Immature natural killer cell (primary cell): Measurements from ENCODE around the gene BSN. TPM values are rescaled to one million over a fixed set of nuclear protein-coding genes. Genes with fewer than 3 reads are reported as not detected.

Experiments used
- DNase-seq, 3 donors: peaks; one replicate each; pipeline ENCODE4 v3.0.0; 2022; ENCODE audit warnings: mixed read lengths in 1 of 3
- H3K27ac Mint-ChIP-seq, 6 donors: one replicate each; pipeline ENCODE4 v1.8.0; 2020; ENCODE audit warnings: mixed read lengths in 6 of 6, mild to moderate bottlenecking in 5 of 6, inconsistent platforms in 4 of 6, moderate library complexity in 3 of 6
- H3K27me3 Mint-ChIP-seq, 3 donors: one replicate each; pipeline ENCODE4 v1.8.0; 2020 to 2021; ENCODE audit warnings: low read depth in 3 of 3, mild to moderate bottlenecking in 3 of 3, mixed read lengths in 3 of 3, moderate library complexity in 3 of 3, inconsistent platforms in 1 of 3
- H3K36me3 Mint-ChIP-seq, 3 donors: one replicate each; pipeline ENCODE4 v1.8.0; 2020; ENCODE audit warnings: mixed read lengths in 3 of 3, inconsistent platforms in 2 of 3, mild to moderate bottlenecking in 2 of 3
- H3K4me1 Mint-ChIP-seq, 2 donors: one replicate each; pipeline ENCODE4 v1.8.0; 2020; ENCODE audit warnings: inconsistent platforms in 2 of 2, mild to moderate bottlenecking in 2 of 2, mixed read lengths in 2 of 2, moderate library complexity in 1 of 2
- H3K4me3 Mint-ChIP-seq, 5 donors: one replicate each; pipeline ENCODE4 v1.8.0; 2020; ENCODE audit warnings: mild to moderate bottlenecking in 5 of 5, mixed read lengths in 5 of 5, inconsistent platforms in 3 of 5, moderate library complexity in 3 of 5
- H3K9me3 Mint-ChIP-seq, 6 donors: one replicate each; pipeline ENCODE4 v1.8.0; 2020; ENCODE audit warnings: mild to moderate bottlenecking in 6 of 6, mixed read lengths in 6 of 6, inconsistent platforms in 4 of 6, moderate library complexity in 3 of 6
- polyA plus RNA-seq, 3 donors: library from polyadenylated mRNA; unstranded; fragments of 300-500 nt; fragmentation: Illumina TruSeq; gene quantifications; one replicate each; pipeline ENCODE4 v1.2.3, GENCODE V29; 2021

Gene BSN
- polyA plus RNA-seq, 3 donors from 2014 or later: 0.42 TPM; not detected in 2

- no peak for DNase-seq
- no peak overlapping the region for H3K4me3 Mint-ChIP-seq
- peaks cover 1 to 10% (median 3%) of the 10 kb centered on the region in 3 donors for H3K27me3 Mint-ChIP-seq
- no peaks in the 10 kb centered on the region for H3K9me3 Mint-ChIP-seq
- peaks cover 3 to 6% of the 10 kb centered on the region in 2 donors for H3K4me1 Mint-ChIP-seq
- H3K36me3 Mint-ChIP-seq: no peaks in the 10 kb centered on the region
- H3K27ac Mint-ChIP-seq: no peak overlapping the region
These were observed 76.5 kb downstream of the BSN start for GRCh38 chr3:49630784-49631183.

DNA sequence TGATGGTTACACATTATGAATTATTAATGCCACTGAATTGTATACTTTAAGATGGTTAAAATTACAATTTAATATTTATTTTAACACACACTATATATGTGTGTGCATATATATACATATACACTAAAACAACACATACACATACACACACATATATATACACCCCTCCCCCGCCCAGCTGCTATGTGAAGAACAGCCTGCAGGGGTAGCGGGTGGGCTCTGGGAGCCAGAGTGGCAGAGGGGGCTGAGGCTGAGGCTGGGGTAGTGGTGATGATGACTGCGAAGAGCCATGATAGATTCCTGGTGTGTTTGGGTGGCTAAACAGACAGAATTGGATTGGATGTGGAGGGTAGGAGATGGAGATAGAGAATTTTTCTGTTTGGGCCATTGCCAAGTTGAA is 80.5 kb downstream of the BSN start:
- H3K27ac Mint-ChIP-seq: no peak overlapping the region
- H3K36me3 Mint-ChIP-seq: no peaks in the 10 kb centered on the region
- H3K27me3 Mint-ChIP-seq: peaks cover 1 to 10% (median 3%) of the 10 kb centered on the region in 3 donors
- no peak overlapping the region for H3K4me3 Mint-ChIP-seq
- no peak for DNase-seq
- H3K9me3 Mint-ChIP-seq: no peaks in the 10 kb centered on the region
- no peaks in the 10 kb centered on the region for H3K4me1 Mint-ChIP-seq

GRCh38 chr3:49636883-49637609 is 82.8 kb downstream of the BSN start:
- H3K4me1 Mint-ChIP-seq: no peaks in the 10 kb centered on the region
- peaks cover 0 to 6% (median 3%) of the 10 kb centered on the region in 3 donors for H3K27me3 Mint-ChIP-seq
- no peak overlapping the region for H3K27ac Mint-ChIP-seq
- no peaks in the 10 kb centered on the region for H3K36me3 Mint-ChIP-seq
- no peaks in the 10 kb centered on the region for H3K9me3 Mint-ChIP-seq
- DNase-seq: no peak
- no peak overlapping the region for H3K4me3 Mint-ChIP-seq

DNA sequence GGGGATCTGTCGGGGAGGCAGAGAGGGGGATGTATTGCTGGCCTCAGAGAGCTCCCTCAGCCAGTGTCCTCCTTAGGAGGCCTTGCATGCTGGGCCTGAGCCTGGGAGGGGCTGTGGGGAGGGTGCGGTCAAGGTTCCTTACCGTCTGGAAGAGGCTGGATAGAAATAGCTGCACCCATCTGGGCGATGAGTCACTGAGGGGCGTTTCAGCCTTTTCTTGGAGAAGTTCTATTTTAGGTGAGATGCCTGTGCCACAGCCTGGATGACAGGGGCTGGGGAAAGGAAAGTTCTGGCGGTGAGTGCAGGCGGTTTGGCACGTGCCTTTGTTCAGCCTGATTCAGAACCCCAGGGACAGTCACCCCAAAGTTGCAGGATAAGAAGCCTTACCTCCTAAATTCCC is 84.2 kb downstream of the BSN start:
- no peak overlapping the region for H3K4me3 Mint-ChIP-seq
- H3K9me3 Mint-ChIP-seq: no peaks in the 10 kb centered on the region
- peaks cover 0 to 5% (median 2%) of the 10 kb centered on the region in 3 donors for H3K27me3 Mint-ChIP-seq
- no peak for DNase-seq
- H3K4me1 Mint-ChIP-seq: no peaks in the 10 kb centered on the region
- no peaks in the 10 kb centered on the region for H3K36me3 Mint-ChIP-seq
- no peak overlapping the region for H3K27ac Mint-ChIP-seq

DNA sequence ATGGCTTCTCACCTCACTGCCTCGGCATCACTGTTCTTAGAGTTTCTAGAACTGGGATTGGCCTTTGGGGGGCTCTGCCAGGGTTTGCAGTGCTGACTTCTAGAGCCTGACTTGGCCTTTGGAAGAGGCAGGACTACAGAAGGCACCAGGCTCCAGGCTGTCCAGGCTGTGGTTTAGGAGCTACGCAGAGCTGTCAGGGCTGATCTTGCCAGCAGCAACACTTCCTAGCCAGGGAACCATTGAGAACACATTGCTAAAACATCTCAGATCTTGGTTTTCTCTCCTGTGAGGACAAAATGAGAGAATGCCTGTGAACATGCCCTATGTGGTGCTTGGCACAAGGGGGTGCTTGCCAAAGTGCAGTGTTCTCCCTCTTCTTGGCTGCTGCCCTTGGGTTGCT is 85.3 kb downstream of the BSN start:
- Mint-ChIP-seq H3K27ac (no peak overlapping the region), H3K4me1 (no peaks in the 10 kb centered on the region), H3K36me3 (no peaks in the 10 kb centered on the region), H3K9me3 (no peaks in the 10 kb centered on the region), H3K27me3 (peaks cover 0 to 2% (median 2%) of the 10 kb centered on the region in 3 donors), H3K4me3 (no peak overlapping the region)
- no peak for DNase-seq

- H3K27me3 Mint-ChIP-seq: peaks cover 0 to 5% (median 0%) of the 10 kb centered on the region in 3 donors
- H3K36me3 Mint-ChIP-seq: no peaks in the 10 kb centered on the region
- no peaks in the 10 kb centered on the region for H3K9me3 Mint-ChIP-seq
- no peak overlapping the region for H3K27ac Mint-ChIP-seq
- no peaks in the 10 kb centered on the region for H3K4me1 Mint-ChIP-seq
- DNase-seq: no peak
- H3K4me3 Mint-ChIP-seq: no peak overlapping the region
These were observed 87.0 kb downstream of the BSN start for GRCh38 chr3:49641292-49641691.

- H3K9me3 Mint-ChIP-seq: no peaks in the 10 kb centered on the region
- no peak for DNase-seq
- no peak overlapping the region for H3K27ac Mint-ChIP-seq
- peaks cover 0 to 5% (median 0%) of the 10 kb centered on the region in 3 donors for H3K27me3 Mint-ChIP-seq
- no peaks in the 10 kb centered on the region for H3K36me3 Mint-ChIP-seq
- no peak overlapping the region for H3K4me3 Mint-ChIP-seq
- H3K4me1 Mint-ChIP-seq: no peaks in the 10 kb centered on the region
These were observed 87.8 kb downstream of the BSN start for GRCh38 chr3:49641921-49642707.

DNA sequence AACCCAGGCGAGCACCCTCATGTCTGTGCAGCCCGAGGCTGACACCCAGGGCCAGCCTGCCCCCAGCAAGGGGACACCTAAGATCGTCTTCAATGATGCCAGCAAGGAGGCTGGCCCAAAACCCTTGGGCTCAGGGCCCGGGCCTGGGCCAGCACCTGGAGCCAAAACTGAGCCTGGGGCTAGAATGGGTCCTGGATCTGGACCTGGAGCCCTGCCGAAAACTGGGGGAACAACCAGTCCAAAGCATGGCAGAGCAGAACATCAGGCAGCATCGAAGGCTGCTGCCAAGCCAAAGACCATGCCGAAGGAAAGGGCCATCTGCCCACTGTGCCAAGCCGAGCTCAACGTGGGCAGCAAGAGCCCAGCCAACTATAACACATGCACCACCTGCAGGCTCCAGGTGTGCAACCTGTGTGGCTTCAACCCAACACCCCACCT is 88.5 kb downstream of the BSN start:
- DNase-seq: no peak
- no peaks in the 10 kb centered on the region for H3K36me3 Mint-ChIP-seq
- no peak overlapping the region for H3K27ac Mint-ChIP-seq
- no peaks in the 10 kb centered on the region for H3K9me3 Mint-ChIP-seq
- H3K4me3 Mint-ChIP-seq: no peak overlapping the region
- H3K27me3 Mint-ChIP-seq: peaks cover 0 to 5% (median 0%) of the 10 kb centered on the region in 3 donors
- H3K4me1 Mint-ChIP-seq: no peaks in the 10 kb centered on the region

DNA sequence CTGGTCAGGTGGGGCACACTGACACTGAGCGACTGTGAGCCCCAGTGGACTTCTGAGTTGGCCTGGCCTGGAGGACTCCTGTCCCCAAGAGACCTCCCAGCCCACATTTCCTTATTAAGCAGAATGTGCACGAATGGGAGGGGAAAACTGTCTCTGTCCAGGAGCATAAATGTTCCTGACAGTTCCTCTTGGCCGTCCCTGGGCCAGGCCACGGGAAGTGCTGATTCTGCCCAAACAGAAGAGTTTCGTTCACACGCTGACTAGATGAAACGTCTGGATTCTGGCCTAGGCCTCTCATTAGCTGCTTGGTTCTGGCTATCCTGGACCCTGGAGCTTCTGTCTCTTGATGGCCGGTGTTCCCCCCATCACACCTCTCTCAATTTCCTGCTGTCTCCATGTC is 90.4 kb downstream of the BSN start:
- Mint-ChIP-seq H3K9me3 (no peaks in the 10 kb centered on the region), H3K36me3 (no peaks in the 10 kb centered on the region), H3K27ac (no peak overlapping the region), H3K27me3 (peaks cover 0 to 5% (median 0%) of the 10 kb centered on the region in 3 donors), H3K4me1 (no peaks in the 10 kb centered on the region), H3K4me3 (no peak overlapping the region)
- DNase-seq: no peak

DNA sequence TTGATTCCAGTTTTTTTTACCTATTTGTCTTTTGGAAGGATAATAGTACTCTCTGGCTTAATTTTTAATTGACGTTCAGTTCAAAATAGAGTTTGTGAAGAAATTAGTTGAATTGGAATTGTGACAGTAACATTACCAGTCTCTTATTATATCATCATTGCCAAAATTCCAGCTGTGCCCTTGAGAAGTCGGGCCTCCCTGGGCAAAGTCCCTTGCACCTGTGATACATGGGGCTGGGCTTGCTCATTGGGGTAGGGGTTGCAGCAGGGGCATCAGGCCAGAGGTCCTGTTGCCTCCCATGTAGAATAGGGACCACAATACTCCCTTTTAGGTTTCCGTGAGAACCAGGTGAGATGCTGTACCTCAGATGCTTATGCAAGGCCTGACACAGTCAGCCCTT is 92.0 kb downstream of the BSN start:
- no peaks in the 10 kb centered on the region for H3K4me1 Mint-ChIP-seq
- no peaks in the 10 kb centered on the region for H3K36me3 Mint-ChIP-seq
- H3K27me3 Mint-ChIP-seq: peaks cover 0 to 5% (median 0%) of the 10 kb centered on the region in 3 donors
- H3K27ac Mint-ChIP-seq: no peak overlapping the region
- no peak overlapping the region for H3K4me3 Mint-ChIP-seq
- no peak for DNase-seq
- no peaks in the 10 kb centered on the region for H3K9me3 Mint-ChIP-seq

GRCh38 chr3:49647741-49648140 is 93.5 kb downstream of the BSN start:
- Mint-ChIP-seq H3K27me3 (peaks cover 0 to 4% (median 0%) of the 10 kb centered on the region in 3 donors), H3K36me3 (no peaks in the 10 kb centered on the region), H3K27ac (no peak overlapping the region), H3K9me3 (no peaks in the 10 kb centered on the region), H3K4me3 (no peak overlapping the region), H3K4me1 (no peaks in the 10 kb centered on the region)
- DNase-seq: no peak

DNA sequence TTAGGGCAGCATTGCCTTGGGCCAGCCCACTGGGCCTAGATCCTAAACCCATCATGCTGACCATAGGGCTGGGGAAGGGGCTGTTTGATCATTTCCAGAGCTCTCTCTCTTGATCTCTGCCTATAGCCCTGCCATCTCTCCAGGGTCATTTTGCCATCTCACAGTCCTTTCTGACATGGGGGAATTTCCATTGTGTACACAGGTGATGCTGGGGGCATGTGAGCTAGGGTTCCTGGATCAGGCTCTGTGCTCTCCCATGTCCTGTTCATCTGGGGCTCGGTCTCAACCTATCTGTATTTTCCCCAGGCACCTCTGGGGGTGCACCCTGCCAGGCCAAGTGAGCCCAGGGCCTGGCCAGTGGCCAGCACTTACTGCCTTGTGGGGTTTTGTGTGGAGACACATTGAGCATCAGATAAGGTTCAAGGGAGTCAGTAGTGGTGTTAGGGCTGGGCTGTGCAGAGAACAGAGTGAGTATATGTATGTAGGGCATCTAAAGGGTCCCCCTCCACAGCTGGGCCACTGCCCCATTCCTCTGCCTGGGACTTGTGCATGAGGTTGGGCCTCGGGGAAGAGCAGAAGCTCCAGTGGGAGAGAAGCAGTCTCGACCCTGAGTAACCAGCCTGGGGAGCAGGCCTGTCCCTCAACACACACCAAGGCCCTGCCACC is 94.2 kb downstream of the BSN start:
- Mint-ChIP-seq H3K4me1 (no peaks in the 10 kb centered on the region), H3K4me3 (no peak overlapping the region), H3K36me3 (no peaks in the 10 kb centered on the region), H3K27me3 (peaks cover 0 to 3% (median 0%) of the 10 kb centered on the region in 3 donors), H3K27ac (no peak overlapping the region), H3K9me3 (no peaks in the 10 kb centered on the region)
- no peak for DNase-seq

DNA sequence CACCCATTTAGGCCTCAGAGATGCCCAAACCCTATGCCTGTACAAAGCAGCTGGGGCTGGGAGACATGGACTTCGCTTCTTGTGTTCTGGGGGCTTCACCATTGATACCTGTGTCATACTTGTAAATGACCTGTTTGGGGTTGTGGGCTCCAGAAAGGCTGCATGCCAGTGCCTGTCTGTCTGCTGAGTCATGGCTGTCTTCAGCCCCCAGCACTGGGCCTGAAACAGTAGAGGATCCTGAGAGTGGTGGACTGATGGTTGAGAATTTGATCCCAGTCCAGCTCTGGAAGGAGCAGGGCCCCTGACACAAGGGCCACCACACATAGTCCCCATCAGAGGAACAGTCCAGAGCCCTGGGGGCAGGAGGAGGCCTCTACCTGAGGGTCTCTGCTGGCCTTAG is 95.3 kb downstream of the BSN start:
- no peak overlapping the region for H3K4me3 Mint-ChIP-seq
- no peaks in the 10 kb centered on the region for H3K4me1 Mint-ChIP-seq
- no peak overlapping the region for H3K27ac Mint-ChIP-seq

DNA sequence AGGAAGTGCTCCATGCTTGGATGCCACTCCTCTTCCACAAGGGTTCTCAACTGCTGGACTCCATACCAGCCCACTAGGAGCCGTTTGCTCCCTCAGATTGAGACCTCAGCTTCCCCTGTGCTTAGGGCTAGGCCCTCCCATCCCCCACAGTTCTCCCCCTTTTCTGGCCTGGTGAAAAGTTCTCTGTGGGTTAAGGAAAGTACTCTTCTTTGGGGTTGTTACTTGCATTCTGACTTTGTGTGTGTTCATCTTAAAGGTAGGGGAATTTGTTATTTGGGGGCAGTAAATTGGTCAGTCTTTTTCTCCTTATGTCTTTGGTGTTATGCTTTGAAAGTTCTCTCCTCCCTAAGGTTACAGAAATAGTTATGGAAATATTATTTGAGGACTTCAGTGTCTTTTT is 95.9 kb downstream of the BSN start:
- Mint-ChIP-seq H3K4me1 (no peaks in the 10 kb centered on the region), H3K36me3 (no peaks in the 10 kb centered on the region), H3K27ac (no peak overlapping the region), H3K4me3 (no peak overlapping the region), H3K27me3 (no peaks in the 10 kb centered on the region), H3K9me3 (no peaks in the 10 kb centered on the region)
- no peak for DNase-seq

More for the DNA sequence above, 95.3 kb downstream of the BSN start:
- Mint-ChIP-seq H3K36me3 (no peaks in the 10 kb centered on the region), H3K9me3 (no peaks in the 10 kb centered on the region), H3K27me3 (peaks cover 0 to 3% (median 0%) of the 10 kb centered on the region in 3 donors)
- DNase-seq: no peak
